GM12892 (cell line): Measurements from ENCODE around the gene COG6.

Experiments
- POLR2A ChIP-seq: IDR thresholded peaks from 2 replicates; pipeline ENCODE4 v1.6.1; 2011; ENCODE audit warnings: low read depth, low read length, control low read depth
- POLR2AphosphoS5 ChIP-seq: IDR thresholded peaks from 2 replicates; pipeline ENCODE4 v1.6.1; 2011; ENCODE audit warnings: low read depth, low read length, control low read depth
- TAF1 ChIP-seq: IDR thresholded peaks from 2 replicates; pipeline ENCODE4 v1.6.1; 2011; ENCODE audit warnings: low read depth, mild to moderate bottlenecking, control low read depth, low read length, borderline replicate concordance

DNA sequence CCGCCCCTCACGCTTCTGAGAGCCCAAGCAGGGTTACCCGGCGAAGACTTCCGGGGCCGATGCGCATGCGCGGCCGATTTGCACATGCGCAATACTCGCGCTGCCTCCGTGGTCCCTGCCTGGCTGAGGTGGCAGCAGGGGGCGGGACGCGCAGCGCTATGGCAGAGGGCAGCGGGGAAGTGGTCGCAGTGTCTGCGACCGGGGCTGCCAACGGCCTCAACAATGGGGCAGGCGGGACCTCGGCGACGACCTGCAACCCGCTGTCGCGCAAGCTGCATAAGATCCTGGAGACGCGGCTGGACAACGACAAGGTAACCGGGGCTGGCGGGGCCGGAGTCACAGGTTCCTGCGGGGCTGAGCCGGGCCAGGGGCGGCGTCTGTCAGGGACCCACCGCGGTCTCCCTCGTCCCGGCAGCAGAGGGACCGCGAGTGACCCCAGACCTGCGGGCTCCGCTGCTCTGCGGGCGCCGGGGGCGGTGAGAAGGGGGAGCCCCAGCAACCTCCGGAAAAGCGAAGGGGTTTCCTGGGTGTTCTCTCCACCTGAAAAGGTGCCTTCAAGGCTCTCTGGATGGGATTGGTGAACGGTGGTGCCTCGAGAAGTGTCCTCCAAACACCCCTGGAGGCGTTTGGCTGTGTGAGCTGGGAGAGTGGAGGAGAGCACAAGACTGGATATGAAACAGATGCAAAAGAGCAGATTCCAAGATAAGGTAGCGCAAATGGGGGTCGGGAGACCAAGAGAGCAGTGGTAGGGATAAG, at the start of gene COG6:
- no peak for TF ChIP-seq POLR2AphosphoS5
- TF ChIP-seq POLR2A, result peak; percentile 51; the same call in 1 of the 2 replicates
- no peak; the same call in 1 of the 2 replicates for TF ChIP-seq TAF1
